BE2C (cell line): Measurements from ENCODE around the gene DALRD3.

Experiments used
- DNase-seq: peaks from one replicate; pipeline ENCODE4 v3.0.0-alpha.2; 2020
- H3K27me3 ChIP-seq: fragments of 250-450 bp; sonication (Bioruptor Pico); 2 replicates; pipeline ENCODE4 v1.5.1; 2020; ENCODE audit warnings: mild to moderate bottlenecking
- H3K36me3 ChIP-seq: fragments of 250-450 bp; sonication (Bioruptor Pico); 2 replicates; pipeline ENCODE4 v1.5.1; 2020; ENCODE audit warnings: mild to moderate bottlenecking
- H3K4me1 ChIP-seq: fragments of 250-450 bp; sonication (Bioruptor Pico); 2 replicates; pipeline ENCODE4 v1.5.1; 2020
- H3K4me3 ChIP-seq: 2 replicates; pipeline ENCODE4 v1.5.1; 2011; ENCODE audit warnings: low read depth, low read length
- H3K9me3 ChIP-seq: fragments of 250-450 bp; sonication (Bioruptor Pico); 2 replicates; pipeline ENCODE4 v1.5.1; 2020
- TF ChIP-seq, protein P1 (sequence below): IDR thresholded peaks from 2 replicates; pipeline ENCODE4 v1.5.1; 2012; ENCODE audit warnings: mild to moderate bottlenecking, low read depth, low read length

The DALRD3 gene

DNA sequence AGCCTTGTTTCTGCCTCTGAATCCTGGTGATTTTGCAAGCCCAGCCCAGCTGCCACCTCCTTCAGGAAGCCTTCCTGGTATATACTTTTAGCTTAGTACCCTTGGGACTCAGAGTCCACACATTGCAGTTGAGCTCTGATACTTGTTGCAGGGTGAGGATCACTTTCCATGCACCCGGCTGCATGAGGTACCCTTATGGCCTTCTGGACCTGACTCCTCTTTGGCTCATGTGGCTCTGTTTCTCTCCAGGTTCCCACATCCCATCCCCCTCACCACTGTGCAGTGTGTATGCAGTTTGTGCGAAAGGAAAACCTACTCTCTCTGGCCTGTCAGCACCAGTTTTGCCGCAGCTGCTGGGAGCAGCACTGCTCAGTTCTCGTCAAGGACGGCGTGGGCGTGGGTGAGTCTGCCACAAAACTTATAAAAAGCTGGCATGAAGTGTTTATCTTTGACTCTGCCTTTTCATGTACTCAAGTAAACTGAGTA lies 51.5 kb downstream of the DALRD3 start:
- Histone ChIP-seq H3K36me3 (peaks cover 21% of the 10 kb centered on the region), H3K27me3 (no peaks in the 10 kb centered on the region)
- TF ChIP-seq, protein P1, sequence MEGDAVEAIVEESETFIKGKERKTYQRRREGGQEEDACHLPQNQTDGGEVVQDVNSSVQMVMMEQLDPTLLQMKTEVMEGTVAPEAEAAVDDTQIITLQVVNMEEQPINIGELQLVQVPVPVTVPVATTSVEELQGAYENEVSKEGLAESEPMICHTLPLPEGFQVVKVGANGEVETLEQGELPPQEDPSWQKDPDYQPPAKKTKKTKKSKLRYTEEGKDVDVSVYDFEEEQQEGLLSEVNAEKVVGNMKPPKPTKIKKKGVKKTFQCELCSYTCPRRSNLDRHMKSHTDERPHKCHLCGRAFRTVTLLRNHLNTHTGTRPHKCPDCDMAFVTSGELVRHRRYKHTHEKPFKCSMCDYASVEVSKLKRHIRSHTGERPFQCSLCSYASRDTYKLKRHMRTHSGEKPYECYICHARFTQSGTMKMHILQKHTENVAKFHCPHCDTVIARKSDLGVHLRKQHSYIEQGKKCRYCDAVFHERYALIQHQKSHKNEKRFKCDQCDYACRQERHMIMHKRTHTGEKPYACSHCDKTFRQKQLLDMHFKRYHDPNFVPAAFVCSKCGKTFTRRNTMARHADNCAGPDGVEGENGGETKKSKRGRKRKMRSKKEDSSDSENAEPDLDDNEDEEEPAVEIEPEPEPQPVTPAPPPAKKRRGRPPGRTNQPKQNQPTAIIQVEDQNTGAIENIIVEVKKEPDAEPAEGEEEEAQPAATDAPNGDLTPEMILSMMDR = no peak

GRCh38 chr3:48966367-48966766 lies 52.0 kb downstream of the DALRD3 start:
- TF ChIP-seq, protein P1 = no peak
- H3K27me3 ChIP-seq = no peaks in the 10 kb centered on the region
- H3K4me3 ChIP-seq = no peak overlapping the region
- DNase-seq = no peak
- H3K36me3 ChIP-seq = peaks cover 15% of the 10 kb centered on the region
- H3K9me3 ChIP-seq = no peaks in the 10 kb centered on the region
- H3K4me1 ChIP-seq = no peaks in the 10 kb centered on the region

More for the DNA sequence above, 51.5 kb downstream of the DALRD3 start:
- H3K4me3 ChIP-seq = no peak overlapping the region
- DNase-seq = no peak
- no peaks in the 10 kb centered on the region for H3K4me1 ChIP-seq
- H3K9me3 ChIP-seq = no peaks in the 10 kb centered on the region
